Endothelial cell (in vitro differentiated cells): ENCODE data around the gene GABRD. TPM values are rescaled to one million over a fixed set of nuclear protein-coding genes. Genes with fewer than 3 reads are reported as not detected.

Experiments used
- DNase-seq: peaks from one replicate; pipeline ENCODE4 v3.0.0; 2021; ENCODE audit warnings: low spot score
- H3K27ac Mint-ChIP-seq: one replicate; pipeline ENCODE4 v1.8.0; 2021; ENCODE audit warnings: mixed read lengths, inconsistent platforms; ENCODE audit not compliant: unreplicated experiment
- H3K27me3 Mint-ChIP-seq: one replicate; pipeline ENCODE4 v1.8.0; 2021; ENCODE audit warnings: mild to moderate bottlenecking, moderate library complexity, mixed read lengths, inconsistent platforms; ENCODE audit not compliant: unreplicated experiment
- H3K36me3 Mint-ChIP-seq: one replicate; pipeline ENCODE4 v1.8.0; 2021; ENCODE audit warnings: mild to moderate bottlenecking, low read depth, mixed read lengths, inconsistent platforms; ENCODE audit not compliant: unreplicated experiment
- H3K4me1 Mint-ChIP-seq: one replicate; pipeline ENCODE4 v1.8.0; 2021; ENCODE audit warnings: mild to moderate bottlenecking, mixed read lengths, inconsistent platforms; ENCODE audit not compliant: unreplicated experiment
- H3K4me3 Mint-ChIP-seq: one replicate; pipeline ENCODE4 v1.8.0; 2021; ENCODE audit warnings: mild to moderate bottlenecking, mixed read lengths, inconsistent platforms; ENCODE audit not compliant: unreplicated experiment
- H3K9me3 Mint-ChIP-seq: one replicate; pipeline ENCODE4 v1.8.0; 2021; ENCODE audit warnings: mixed read lengths, inconsistent platforms; ENCODE audit not compliant: unreplicated experiment
- total RNA-seq: library from RNA; stranded (reverse); fragmentation: NEBNext Ultra II Directional; extraction: Animal tissue kit (Norgen Biotek cat#: 25700); gene quantifications from one replicate; pipeline ENCODE4 v1.2.1, GENCODE V29; 2021; ENCODE audit not compliant: unreplicated experiment
- TF ChIP-seq, protein P1 (sequence below): fragments of 200-600 bp; sonication (generic); IDR thresholded peaks from one replicate; pipeline ENCODE4 v1.5.0; 2021; ENCODE audit warnings: antibody characterized with exemption; ENCODE audit not compliant: unreplicated experiment

Gene GABRD
- total RNA-seq, 1 donor from 2014 or later = 0.64 TPM

DNA sequence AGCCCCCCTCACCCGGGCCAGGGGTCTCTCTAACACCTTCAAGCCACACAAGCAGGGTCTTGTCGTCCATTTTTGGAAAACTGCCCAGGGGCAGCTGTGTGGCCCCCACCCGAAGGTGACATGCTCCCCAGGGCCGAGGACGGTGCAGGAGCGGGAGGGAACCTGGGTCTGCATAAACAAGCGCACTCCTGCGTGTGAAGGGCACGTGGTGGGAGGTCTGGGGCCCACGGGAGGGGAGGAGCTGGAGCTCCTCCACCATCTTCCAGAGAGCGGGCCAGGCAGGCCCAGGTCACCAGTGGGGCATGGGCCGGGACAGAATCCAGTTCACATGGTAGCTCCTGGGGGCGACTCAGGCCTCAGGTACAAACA is 32.0 kb upstream of the GABRD start:
- no peak for DNase-seq
- TF ChIP-seq, protein P1, sequence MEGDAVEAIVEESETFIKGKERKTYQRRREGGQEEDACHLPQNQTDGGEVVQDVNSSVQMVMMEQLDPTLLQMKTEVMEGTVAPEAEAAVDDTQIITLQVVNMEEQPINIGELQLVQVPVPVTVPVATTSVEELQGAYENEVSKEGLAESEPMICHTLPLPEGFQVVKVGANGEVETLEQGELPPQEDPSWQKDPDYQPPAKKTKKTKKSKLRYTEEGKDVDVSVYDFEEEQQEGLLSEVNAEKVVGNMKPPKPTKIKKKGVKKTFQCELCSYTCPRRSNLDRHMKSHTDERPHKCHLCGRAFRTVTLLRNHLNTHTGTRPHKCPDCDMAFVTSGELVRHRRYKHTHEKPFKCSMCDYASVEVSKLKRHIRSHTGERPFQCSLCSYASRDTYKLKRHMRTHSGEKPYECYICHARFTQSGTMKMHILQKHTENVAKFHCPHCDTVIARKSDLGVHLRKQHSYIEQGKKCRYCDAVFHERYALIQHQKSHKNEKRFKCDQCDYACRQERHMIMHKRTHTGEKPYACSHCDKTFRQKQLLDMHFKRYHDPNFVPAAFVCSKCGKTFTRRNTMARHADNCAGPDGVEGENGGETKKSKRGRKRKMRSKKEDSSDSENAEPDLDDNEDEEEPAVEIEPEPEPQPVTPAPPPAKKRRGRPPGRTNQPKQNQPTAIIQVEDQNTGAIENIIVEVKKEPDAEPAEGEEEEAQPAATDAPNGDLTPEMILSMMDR = no peak
- Mint-ChIP-seq H3K27ac (no peak overlapping the region), H3K4me1 (no peaks in the 10 kb centered on the region), H3K36me3 (no peaks in the 10 kb centered on the region), H3K9me3 (no peaks in the 10 kb centered on the region), H3K27me3 (peaks cover 7% of the 10 kb centered on the region), H3K4me3 (no peak overlapping the region)

DNA sequence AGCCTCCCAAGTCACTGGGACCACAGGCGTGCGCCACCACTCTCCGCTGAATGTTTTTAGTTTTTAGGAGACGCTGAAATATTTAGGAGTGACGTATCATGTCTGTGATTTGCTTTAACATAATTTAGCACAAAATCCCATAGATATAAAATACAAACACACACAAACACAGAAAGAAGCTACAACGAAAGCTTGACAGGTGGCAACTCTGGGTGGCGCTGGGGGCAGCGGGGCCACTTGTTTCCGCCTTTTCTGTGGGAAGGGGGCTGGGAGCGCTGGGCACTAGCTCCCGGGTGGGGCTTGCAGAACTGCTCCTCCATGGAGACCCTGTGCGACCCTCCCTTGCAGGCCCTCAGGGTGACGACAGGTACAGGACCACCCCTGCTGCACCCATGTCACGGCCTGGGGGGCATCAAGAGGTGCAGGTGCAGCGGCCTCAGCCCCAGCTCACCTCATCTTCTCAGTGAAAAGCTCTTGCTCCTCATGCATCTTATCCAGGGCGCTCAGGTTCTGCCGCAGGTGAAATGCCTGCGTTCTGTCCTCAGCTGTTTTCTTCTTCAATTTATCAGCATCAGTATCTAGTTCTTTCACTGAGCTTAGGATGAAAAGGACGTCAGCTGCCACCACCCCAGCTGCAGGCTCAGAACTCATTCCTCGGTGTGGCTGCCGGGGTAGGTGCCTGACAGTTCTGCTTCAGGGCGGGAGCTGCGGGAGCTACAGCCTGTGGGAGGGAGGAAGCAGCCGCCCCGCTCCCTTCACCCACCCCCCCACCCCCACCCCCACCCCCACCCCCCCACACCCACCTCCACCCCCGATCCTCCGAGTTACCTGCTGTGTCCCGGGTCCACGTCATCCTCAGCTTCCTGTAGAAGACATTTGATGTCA is 30.8 kb upstream of the GABRD start:
- DNase-seq = no peak
- H3K9me3 Mint-ChIP-seq = no peaks in the 10 kb centered on the region
- H3K4me1 Mint-ChIP-seq = no peaks in the 10 kb centered on the region
- no peaks in the 10 kb centered on the region for H3K36me3 Mint-ChIP-seq
- H3K4me3 Mint-ChIP-seq = no peak overlapping the region
- TF ChIP-seq, protein P1 = no peak
- no peak overlapping the region for H3K27ac Mint-ChIP-seq
- H3K27me3 Mint-ChIP-seq = peaks cover 5% of the 10 kb centered on the region

DNA sequence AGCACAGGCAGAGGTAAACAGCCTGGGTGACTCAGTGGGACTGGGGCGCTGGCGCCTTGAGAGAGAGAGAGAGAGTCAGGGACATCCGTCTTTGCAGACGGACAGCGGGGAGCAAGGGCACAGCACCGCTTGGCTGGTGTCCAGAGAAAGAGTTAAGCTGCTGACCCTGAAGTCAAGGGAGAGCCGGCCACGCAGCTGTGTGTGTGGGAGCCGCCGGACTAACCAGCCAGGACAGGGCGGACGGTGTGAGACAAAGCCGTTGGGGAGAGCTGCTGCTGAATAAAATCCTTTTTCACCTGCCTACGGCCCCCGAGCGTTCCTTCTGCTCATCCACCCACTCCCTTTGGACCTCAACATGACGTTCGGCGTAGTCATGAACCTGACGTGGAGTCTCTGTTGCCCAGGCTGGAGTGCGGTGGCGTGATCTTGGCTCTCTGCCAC is 30.0 kb upstream of the GABRD start:
- Mint-ChIP-seq H3K9me3 (no peaks in the 10 kb centered on the region), H3K27ac (no peak overlapping the region), H3K4me3 (no peak overlapping the region), H3K36me3 (no peaks in the 10 kb centered on the region), H3K4me1 (no peaks in the 10 kb centered on the region), H3K27me3 (peaks cover 5% of the 10 kb centered on the region)
- TF ChIP-seq, protein P1 = no peak
- DNase-seq = no peak

DNA sequence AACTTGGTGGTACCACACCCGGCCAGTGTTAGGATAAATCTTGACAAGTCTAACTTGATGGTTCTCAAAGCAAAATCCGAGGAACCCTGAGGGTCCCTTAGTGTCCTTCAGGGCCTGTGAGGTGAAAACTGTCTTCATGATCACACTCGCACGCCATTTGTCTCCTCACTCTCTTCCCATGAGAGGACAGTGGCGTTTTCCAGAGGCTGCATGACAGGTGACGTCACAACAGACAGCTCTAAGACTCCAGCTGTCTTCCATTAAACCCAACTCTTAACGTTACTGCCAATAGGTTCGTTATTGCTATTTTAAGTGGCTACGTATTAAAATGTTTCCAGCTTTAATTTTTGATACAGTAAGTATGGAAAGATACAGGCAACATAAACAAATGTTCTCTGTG is 29.4 kb upstream of the GABRD start:
- Mint-ChIP-seq H3K9me3 (no peaks in the 10 kb centered on the region), H3K27ac (no peak overlapping the region), H3K4me3 (no peak overlapping the region), H3K4me1 (no peaks in the 10 kb centered on the region), H3K27me3 (peaks cover 5% of the 10 kb centered on the region), H3K36me3 (no peaks in the 10 kb centered on the region)
- TF ChIP-seq, protein P1 = no peak
- no peak for DNase-seq

DNA sequence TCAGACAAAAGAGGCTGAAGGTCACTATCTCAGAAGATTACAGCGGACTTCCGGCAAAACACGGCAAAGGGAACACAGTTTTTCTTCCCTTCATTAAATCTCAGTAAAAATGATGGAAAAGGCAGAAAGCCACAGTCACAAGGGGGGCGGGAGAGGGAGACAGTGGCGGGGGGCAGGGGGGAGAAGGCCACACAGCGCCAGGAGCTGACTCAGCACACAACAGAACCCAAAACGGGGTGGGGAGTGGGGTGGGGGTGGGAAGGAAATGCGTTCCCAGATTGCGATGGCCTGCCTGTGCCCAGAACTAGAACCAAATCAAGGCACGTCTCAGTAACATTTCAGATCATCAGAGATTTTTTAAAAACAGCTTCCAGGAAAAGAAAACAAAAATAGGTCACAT is 28.9 kb upstream of the GABRD start:
- no peak overlapping the region for H3K27ac Mint-ChIP-seq
- no peak for DNase-seq
- no peaks in the 10 kb centered on the region for H3K4me1 Mint-ChIP-seq
- H3K9me3 Mint-ChIP-seq = no peaks in the 10 kb centered on the region
- H3K4me3 Mint-ChIP-seq = no peak overlapping the region
- peaks cover 5% of the 10 kb centered on the region for H3K27me3 Mint-ChIP-seq
- no peaks in the 10 kb centered on the region for H3K36me3 Mint-ChIP-seq
- TF ChIP-seq, protein P1 = no peak
